GM21390 (cell line): ENCODE measurements around the gene GBF1.

Experiments used
- ATAC-seq: cut with Tn5 transposase; IDR thresholded peaks from one replicate; pipeline ENCODE4 v1.9.1; 2021; ENCODE audit not compliant: unreplicated experiment

The GBF1 gene

GRCh38 chr10:102420714-102421506 lies 175.6 kb downstream of the GBF1 start, which contains the start of gene FBXL15:
TSS of gene FBXL15 (plus strand) at chr10:102420836. CDS start at chr10:102421130, 294 bp downstream.
- peak; percentile 58 for ATAC-seq

GRCh38 chr10:102421507-102421756 lies 176.1 kb downstream of the GBF1 start:
- ATAC-seq: no peak

GRCh38 chr10:102421757-102422512 lies 176.6 kb downstream of the GBF1 start:
- no peak for ATAC-seq

GRCh38 chr10:102422545-102423129 lies 177.3 kb downstream of the GBF1 start:
- no peak for ATAC-seq

GRCh38 chr10:102423372-102423968 lies 178.1 kb downstream of the GBF1 start:
- ATAC-seq: no peak

- no peak for ATAC-seq
Observed at GRCh38 chr10:102424145-102424544, 178.8 kb downstream of the GBF1 start.

- no peak for ATAC-seq
Observed at GRCh38 chr10:102424916-102425315, 179.6 kb downstream of the GBF1 start.

- no peak for ATAC-seq
Observed at GRCh38 chr10:102425444-102425843, 180.1 kb downstream of the GBF1 start.

- no peak for ATAC-seq
Observed at GRCh38 chr10:102426803-102427287, 181.5 kb downstream of the GBF1 start.

GRCh38 chr10:102429468-102429867 lies 184.1 kb downstream of the GBF1 start:
- no peak for ATAC-seq

- peak; percentile 3 for ATAC-seq
Observed at GRCh38 chr10:102431452-102432124, 186.3 kb downstream of the GBF1 start.
